Colon (tissue), 2 donors: ENCODE data around the gene CCNB2.
A peak's percentile ranks its signal among the peaks of the same experiment; 100 is the strongest.
"Not testable (repeated sequence)": the region's sequence is repeated elsewhere in the genome, so short reads cannot be mapped to it uniquely, and the experiment has no call there.

Experiments
- FAIRE-seq: peaks from 2 replicates; lab custom pipeline; 2012; peaks lifted over from hg19 to GRCh38; lab: Jason Lieb, UNC
- donor health status: control.
- donor health status: control.

CCNB2 gene

DNA sequence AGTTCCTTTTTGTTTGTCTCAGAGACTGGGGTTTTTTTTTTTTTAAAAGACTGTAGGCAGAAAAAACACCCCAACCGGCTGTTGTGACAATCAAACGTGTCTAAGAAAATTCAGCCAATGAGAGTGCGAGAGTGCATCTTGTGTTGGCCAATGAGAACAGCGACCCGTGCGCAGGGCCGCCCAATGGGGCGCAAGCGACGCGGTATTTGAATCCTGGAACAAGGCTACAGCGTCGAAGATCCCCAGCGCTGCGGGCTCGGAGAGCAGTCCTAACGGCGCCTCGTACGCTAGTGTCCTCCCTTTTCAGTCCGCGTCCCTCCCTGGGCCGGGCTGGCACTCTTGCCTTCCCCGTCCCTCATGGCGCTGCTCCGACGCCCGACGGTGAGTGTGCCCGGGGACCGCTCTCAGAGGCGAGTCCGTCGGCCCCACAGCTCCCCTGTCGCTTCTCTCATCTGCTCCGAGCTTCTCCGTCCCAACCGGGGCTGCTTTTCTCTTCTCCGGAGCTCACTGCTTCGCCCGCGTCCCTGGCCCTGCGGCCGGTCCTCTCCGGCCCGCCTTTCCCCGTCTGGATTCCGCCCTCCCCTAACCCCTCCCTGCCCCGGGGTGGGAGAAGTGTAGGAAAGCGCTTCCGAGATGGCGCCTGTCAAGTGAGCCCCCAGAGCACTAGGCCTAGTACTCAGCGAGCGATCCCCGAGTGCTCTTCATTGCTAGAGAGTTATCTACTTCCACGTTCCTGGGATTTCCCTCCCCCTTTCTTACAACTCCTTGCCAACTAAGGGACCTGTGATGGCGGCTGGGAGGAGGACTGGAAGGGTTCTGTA, at the start of gene CCNB2:
TSS of gene CCNB2 (plus strand) at position 235 of the 821 bp plus-strand sequence. CDS start at position 358, 123 bp downstream.
- FAIRE-seq = no peak

DNA sequence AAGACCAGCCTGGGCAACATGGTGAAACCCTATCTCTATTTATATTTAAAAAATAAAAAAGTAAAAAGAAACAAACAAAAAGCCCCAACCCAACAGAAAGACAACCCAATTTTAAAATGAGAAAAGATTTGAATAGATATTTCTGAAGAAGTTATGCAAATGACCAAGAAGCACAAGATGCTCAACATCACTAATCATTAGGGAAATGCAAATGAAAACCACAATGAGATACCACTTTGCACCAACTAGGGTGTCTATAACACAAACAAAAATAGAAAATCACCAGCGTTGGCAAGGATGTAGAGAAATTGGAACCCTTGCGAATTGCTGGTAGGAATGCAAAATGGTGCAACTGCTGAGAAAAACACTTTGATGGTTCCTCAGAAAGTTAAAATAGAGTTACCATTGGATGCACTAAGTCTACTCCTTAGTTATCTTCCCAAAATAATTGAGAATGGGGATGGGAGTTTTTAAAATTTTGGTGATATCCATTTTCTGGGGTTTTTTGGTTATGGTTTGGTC, 45.8 kb upstream of the CCNB2 start:
- no peak for FAIRE-seq

DNA sequence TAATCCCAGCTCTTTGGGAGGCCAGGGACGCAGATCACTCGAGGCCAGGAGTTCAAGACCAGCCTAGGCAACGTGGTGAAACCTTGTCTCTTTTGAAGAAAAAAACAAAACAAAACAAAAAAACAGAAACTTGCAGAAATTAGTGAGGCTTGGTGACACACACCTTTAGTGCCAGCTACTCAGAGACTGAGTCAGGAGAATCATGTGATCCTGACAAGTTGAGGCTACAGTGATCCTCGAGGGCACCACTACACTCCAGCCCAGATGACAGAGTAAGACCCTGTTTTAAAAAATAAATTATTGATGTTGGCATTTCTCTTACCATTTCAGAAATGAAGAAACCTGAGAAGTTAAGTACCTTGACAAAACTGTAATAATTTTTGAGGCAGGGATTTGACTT, 44.6 kb upstream of the CCNB2 start:
- no peak for FAIRE-seq

DNA sequence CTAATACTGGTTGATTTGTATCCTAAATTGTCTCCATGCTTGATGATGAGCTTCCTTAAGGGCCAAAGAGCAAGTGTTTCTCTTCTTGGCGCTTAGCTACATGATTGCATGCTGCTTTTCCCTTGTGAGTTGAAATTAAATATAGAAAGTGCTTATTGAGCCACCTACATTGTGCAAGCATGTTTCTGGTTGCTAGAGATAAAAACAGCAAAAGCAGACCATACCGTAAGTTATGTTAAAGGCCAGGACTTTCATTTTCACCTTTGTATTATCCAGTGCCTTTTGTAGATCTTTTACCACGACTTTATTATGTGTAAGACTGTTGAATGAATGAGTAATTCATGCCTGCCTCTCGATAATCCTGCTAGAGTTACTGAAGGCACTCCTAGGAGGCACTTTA, 41.9 kb upstream of the CCNB2 start:
- FAIRE-seq = no peak

DNA sequence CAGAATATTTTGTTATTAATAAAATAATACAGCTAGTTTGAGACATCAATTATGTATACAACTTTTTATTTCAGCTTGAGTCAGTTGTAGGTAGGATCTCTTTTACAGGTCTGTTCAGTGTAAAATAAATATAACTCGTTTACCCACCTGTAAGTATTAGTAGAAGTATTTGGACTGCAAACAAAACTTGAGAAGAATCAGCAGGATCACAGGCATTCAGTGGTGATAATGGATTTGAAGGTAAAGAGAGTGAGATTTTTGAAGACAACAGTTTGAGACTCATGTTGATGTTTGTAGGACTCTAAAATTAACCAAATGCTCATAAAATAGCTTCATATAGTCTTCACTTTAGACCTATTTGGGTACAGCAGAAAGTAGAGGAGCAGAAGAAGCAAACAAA, 35.5 kb upstream of the CCNB2 start:
- no peak for FAIRE-seq

DNA sequence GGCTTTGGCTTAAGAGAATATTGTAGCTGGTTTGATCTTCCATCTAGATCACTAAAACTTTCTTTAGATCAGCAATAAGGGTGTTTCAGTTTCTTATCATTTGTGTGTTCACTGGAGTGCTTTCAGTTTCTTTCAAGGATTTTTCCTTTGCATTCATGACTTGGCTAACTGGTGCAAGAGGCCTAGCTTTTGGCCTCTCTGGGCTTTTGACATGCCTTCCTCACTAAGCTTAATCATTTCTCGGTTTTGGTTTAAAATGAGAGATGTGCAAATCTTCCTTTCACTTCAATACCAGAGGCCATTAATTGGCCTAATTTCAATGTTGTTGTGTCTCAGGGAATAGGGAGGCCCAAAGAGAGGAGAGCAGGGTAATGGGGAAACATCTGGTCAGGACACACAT, 30.3 kb upstream of the CCNB2 start:
- FAIRE-seq = no peak

DNA sequence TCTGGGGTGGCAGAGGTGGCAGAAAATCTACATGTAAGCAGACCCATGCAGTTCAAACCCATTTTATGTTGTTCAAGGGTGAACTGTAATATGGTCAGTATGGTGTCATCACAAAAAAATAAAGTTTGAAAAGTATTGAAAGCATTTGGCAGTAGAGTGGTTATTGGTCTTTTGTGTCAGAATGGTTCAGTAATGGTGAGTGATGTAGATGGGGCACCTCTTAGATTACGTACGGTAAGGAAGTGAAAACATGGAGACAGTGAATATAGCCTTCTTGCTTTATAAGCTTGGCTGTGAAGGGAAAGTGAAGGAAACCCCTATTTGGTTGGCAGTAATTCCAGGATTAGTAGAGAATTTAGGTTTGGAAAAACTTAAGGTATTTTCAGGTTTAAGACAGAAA, 17.2 kb upstream of the CCNB2 start:
- FAIRE-seq = no peak

DNA sequence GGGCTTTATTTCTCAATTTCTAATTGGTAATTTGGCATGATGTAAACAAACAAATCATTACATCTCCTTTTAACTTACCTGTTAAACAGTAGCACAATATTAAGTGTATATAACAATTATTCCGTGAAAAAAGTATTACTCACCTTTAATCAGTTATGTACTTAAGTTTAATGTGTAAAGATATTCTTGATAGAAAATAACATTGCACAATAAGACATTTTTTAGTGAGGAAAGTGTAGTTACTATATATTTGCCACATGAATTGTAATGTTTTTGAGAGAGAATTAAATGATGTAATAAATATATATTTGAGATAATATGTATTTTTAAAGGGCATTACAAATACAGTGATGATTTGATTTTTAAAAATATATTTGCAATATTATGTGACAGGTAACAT, 10.9 kb upstream of the CCNB2 start:
- peak; percentile 77 for FAIRE-seq

DNA sequence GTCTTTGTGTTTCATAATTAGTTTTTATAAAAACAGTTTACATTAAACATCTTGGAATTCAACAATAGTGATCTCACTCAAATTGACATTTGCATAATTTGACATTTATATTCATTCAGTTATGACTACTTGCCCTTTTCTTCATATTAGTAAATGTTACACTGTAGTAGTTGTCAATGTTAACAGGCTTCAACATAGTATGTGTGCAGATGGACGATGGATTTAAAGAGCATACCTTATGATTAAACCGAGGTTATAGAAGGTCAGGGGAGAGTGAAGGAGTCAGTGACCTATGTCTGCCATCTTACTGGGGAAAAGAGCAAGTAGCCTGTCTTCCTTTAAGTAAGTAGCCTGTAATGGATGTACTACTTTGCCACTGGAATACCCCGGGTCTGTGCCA, 8.5 kb upstream of the CCNB2 start:
- no peak for FAIRE-seq

DNA sequence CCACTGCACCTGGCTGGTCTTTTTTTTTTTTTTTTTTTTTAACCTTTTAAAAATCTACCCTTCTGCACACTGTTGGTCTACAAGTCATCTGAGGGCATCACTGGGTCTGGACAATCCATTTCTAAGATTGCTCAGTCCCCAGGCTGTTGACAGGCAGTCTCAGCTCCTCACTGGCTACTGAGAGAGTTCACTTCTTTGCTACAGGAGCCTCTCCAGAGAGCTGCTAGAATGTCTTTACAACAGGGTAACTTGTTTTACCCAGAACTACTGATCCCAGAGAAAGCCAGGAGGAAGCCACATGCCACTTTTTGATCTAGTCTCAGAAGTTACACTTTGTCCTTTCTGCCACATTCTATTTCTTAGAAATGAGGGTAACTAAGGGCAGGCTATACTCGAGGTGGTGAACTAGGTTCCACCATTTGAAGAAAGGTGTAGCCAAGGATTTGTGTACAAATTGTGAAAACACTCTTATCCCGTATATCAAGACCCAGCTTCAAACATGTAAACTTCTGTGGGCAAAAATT, 5.7 kb upstream of the CCNB2 start:
- FAIRE-seq = no peak

DNA sequence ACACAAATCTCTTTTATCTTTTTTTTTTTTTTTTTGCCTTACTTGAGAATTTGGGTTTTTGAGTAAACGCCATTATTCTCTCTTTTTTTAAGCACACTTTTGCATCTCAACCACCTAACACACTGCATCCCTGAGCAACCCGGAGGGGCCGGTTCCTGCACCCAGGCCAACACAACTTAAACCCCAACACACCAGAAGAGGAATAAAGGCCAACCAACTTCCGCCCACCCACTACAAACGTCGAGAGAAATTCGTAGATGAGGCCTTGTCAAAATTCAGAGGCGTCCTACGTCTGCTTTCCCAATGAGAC, 389 bp upstream of the CCNB2 start:
- no peak for FAIRE-seq

DNA sequence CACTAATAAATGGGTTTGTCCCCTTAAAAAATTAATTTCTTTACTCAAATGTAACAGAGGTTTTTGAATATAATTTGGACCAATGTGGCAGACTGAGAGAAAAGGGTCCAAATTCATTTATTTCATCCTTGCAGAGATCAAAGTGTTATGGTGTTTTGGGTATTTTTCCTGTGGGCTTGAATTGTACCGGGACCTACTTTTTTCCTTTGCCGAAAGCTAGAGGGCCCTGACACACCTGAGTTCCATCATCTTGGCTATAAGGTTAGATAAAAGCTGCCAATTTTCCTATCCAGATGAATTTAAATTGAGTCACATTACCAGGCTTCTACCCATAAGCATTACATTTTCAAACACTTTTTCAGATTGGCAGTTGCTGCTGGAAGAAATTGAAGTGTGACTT, 908 bp downstream of the CCNB2 start:
- FAIRE-seq = no peak

DNA sequence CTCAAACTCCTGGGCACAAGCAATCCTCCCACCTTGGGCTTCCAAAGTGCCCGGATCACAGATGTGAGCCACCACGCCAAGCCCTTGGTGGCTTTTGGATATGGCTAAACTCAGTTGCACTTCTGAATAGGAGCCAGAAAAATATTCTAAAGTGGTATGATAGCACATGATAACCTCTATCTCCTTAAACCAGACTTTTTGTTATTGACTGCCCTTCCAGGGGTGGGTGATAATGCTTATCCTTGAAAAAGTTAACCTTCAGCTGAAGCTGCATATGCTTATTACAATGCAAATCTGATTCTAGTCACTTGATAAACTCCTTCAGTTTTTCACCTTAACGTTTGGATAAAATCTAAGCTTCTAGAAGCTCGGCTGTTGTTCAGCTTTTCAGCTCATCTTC, 6.3 kb downstream of the CCNB2 start:
- no peak for FAIRE-seq

DNA sequence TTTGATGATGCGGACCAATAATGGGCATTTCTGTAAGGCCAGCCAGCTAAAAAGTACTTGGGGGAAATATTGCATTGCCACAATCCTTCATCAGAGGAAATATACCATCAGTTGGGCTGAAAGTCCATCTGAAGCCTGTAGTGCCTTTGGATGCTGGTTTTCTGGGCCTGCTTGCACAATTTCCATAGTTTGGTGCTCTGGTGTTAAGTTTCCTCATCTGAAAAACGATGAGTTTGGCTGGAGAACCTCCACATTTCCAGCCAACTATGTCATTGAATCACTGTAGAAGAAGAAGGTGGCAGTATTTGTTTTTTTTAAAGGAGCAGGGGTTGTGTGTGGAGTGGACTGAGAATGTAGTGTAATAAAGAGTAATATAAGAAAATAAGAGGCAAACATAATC, 10.1 kb downstream of the CCNB2 start:
- no peak for FAIRE-seq

DNA sequence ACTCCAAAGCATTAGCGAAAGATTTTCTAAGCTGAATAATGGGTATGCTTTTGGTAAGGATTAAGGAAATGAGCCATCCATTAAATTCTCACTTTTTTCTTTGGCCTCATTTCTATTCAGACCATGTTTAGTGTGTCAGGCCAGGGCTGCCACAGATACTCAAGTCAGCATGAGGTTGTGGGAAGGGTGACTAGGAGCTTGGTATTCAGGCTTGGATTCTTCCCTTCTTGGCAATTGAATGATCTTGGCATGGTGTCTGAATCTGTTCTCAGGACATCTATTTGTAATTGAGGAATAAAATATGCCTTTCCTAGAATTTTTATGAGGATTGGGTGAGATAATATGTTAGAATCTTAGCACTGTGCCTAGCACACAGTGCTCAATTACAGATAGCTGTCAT, 11.2 kb downstream of the CCNB2 start:
- FAIRE-seq = no peak

DNA sequence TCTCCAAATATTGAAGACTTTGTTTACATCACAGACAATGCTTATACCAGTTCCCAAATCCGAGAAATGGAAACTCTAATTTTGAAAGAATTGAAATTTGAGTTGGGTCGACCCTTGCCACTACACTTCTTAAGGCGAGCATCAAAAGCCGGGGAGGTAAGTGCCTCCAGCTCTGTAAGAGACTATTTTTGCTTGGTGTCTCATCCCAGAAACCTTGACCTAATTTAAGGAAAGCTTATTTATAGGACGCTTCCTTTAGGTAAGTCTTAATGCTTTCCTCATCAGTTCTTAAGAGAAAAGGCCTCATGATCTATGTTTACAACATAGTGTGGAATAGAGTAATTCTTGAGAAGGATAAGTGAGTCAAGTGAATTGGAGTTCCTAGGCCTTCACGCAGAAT, 11.8 kb downstream of the CCNB2 start:
- FAIRE-seq = no peak

DNA sequence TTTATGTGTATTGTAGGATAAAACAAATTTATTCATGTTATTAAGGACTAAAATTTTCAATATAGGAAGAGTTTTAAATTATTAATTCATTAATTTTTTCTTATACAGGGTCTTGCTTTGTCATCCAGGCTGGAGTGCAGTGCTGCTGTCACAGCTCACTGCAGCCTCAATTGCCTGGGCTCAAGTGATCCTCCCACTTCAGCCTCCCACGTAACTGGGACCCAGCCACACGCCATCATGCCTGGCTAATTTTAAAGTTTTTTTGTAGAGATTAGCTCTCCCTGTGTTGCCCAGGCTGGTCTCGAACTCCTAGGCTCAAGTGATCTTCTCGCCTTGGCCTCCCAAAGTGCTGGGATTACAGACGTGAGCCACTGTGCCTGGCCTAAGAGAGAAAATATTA, 14.7 kb downstream of the CCNB2 start:
- FAIRE-seq = no peak

DNA sequence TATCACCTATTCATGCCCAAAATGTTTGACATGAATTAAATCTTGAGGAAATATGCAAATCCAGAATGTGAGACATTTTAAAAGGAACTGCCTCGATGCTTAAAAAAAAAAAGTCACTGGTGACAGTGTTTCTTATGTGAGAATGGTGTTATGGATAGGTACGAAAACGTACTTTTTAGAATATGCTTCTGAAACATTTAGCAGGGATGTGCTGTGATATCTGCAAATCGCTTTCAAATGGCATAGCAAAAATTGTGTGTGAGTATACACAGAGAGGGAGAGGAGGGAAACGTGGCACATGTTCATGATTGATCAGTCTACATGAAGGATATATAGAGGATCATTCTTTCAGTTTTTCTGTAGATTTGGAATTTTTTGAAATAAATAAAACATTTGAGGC, 16.0 kb downstream of the CCNB2 start:
- FAIRE-seq = no peak

DNA sequence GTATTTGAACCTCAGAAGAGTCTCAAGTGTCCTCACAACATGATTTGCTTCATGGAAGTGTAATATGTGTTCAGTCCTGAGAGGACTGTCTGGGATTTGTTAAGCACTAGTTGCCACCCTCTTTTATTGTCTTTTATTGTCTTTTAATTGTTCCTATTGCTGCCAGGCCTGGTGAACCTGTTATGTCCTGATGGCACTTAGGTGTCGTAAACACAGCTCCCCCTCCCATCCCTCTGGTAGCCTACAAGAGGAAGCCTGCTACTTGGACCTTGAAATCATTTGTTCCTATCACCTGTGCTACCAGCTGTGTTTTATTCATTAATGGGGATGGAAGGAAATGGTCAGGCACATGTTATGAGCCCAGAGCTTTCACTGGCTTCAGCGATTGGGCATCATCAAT, 19.3 kb downstream of the CCNB2 start:
- no peak for FAIRE-seq

DNA sequence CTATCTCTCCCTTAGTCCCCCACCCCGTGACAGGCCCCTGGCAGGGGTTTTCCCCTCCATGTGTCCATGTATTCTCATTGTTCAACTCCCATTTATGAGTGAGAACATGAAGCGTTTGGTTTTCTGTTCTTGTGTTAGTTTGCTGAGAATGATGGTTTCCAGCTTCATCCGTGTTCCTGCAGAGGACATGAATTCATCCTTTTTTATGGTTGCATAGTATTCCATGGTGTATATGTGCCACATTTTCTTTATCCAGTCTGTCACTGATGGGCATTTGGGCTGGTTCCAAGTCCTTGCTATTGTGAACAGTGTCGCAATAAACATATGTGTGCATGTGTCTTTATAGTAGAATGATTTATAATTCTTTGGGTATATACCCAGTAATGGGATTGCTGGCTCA, 20.7 kb downstream of the CCNB2 start:
- not testable (repeated sequence) for FAIRE-seq

DNA sequence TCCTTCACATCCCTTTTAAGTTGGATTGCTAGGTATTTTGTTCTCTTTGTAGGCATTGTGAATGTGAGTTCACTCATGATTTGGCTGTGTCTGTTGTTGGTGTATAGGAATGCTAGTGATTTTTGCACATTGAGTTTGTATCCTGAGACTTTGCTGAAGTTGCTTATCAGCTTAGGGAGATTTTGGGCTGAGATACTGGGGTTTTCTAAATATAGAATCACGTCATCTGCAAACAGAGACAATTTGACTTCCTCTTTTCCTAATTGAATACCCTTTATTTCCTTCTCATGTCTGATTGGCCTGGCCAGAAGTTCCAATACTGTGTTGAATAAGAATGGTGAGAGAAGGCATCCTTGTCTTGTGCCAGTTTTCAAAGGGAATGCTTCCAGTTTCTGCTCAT, 22.3 kb downstream of the CCNB2 start:
- FAIRE-seq = not testable (repeated sequence)

DNA sequence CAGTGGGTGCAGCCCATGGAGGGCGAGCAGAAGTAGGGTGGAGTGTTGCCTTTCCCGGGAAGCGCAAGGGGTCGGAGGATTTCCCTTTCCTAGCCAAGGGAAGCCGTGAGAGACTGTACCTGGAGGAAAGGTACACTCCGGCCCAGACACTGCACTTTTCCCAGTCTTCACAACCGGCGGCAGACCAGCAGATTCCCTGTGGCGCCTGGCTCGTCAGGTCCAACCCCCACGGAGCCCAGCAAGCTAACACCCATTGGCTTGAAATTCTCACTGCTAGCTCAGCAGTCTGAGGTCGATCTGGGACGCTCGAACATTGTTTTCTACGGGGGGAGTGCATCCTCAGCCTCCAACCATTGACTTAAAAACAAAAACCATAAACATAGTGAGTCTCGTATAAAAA, 26.5 kb downstream of the CCNB2 start:
- FAIRE-seq = no peak

DNA sequence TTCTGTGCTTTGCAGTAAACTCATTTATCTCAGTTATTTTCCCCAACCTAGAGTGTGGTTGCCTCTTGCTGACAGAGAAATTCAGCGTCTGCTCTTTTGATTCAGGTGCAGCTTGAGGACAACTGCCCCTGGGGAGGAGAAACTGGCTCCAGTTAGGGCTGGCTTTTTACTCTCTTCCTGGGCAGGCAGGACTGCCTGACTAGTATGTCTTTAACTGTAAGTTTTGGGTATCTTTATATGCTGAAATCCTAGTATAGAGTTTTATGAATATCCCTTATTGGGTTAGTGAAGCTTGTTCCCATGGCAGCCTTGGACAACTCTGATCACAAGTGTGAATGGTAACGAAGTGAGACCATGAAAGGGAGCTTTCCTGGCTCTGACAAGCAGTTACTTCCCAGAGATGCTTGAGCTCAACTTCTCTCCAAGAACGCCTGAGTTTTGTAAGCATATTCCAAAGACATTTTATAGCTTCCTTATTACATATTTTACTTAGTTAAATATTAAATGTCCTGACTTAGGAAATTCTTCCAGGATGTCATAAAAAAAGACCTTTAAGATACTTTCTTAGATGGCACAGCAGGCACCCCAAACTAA, 27.1 kb downstream of the CCNB2 start:
- peak; percentile 65 for FAIRE-seq

DNA sequence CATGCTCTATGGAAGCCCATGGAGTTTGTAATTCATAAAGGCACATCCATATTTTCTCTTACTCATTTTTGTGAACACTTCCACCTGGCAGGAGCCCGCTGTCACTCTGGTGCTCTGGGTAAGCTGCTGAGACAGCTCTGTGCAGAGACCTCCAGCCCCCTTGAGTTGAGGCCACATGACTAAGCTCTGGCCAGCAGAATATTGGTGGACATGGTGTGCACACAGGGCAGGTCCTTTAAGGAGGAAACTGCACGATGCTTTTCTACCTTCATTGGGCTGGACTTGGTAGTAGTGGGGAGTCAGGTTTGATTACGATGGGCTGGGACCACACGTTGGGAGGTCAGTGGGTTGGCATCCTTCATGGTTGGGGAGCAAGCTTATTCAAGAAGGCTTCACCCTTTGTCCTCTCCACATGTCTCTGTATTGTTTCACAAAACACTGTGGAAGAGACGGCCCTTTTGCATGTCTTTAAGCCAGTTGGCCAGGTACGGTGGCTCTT, 29.0 kb downstream of the CCNB2 start:
- FAIRE-seq = no peak
